ENCODE measurements around the gene FGF9.

FGF9 gene

DNA sequence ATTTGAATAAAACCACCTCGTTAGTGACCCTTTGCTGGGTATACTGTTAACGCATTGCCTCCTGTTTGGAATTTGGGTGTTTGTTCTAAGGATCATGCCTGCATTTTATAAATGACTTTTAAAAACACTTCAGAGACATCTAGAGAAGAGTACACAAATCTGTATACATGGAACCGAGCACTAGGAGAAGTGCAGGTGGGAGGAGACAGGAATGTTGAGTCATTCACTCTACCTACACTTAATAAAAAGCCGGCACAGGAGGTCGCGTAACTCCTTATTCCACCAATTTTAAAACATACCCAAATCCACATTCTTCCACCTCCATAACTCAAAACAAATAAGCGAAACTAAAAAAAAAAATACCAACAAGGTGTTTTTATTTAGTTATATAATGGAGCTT is 48.6 kb downstream of the FGF9 start:
- no peak for TF ChIP-seq ARNTL (CRISPR knock-in tag; IDR thresholded peaks at IDR 0.05; ENCODE audit: borderline replicate concordance, low read depth)
- no peak for ATAC-seq

DNA sequence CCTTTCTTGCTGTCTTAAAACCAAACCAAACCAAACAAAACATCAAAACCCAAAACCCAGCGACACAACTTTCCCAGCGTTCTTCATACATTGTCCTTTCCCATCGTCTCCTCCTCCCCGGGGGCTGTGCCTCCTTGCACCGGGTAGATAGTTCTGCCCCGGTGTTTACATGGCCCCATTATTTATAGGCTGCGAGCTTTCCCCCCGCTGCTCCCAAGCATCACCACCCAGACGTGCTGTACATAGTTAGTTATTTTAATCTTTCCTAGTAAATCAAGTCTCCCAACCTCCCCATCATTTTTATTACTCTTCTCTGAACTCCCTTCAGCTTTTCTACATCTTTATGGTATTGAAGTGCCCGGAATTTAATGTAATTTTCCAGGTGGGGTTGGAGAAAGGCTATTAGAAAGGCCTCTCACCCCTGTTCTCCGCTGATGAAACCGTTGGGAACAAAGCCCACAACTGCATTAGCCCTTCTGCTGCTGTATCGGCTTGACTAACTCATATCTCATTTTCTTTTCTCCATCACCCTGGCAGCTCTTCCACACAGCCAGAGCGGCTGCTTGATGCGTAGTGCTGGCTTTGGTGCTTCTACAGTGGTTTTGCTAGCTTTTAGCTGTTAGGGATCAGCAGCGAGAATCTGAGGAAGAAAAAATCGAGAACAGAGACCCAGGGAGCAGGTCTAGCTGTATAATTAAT is 53.1 kb downstream of the FGF9 start:
- TF ChIP-seq, protein P1, sequence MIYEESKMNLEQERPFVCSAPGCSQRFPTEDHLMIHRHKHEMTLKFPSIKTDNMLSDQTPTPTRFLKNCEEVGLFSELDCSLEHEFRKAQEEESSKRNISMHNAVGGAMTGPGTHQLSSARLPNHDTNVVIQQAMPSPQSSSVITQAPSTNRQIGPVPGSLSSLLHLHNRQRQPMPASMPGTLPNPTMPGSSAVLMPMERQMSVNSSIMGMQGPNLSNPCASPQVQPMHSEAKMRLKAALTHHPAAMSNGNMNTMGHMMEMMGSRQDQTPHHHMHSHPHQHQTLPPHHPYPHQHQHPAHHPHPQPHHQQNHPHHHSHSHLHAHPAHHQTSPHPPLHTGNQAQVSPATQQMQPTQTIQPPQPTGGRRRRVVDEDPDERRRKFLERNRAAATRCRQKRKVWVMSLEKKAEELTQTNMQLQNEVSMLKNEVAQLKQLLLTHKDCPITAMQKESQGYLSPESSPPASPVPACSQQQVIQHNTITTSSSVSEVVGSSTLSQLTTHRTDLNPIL (CRISPR knock-in tag; IDR thresholded peaks at IDR 0.05; ENCODE audit: low read depth): no peak
- TF ChIP-seq RARB (CRISPR knock-in tag; IDR thresholded peaks at IDR 0.05) (no peak), ISL1 (CRISPR knock-in tag; IDR thresholded peaks at IDR 0.05) (no peak), GLIS3 (CRISPR knock-in tag; IDR thresholded peaks at IDR 0.05) (no peak), ZC3H10 (CRISPR knock-in tag; IDR thresholded peaks at IDR 0.05) (no peak), TCF4 (CRISPR knock-in tag; IDR thresholded peaks at IDR 0.05; ENCODE audit: borderline replicate concordance) (no peak), OSR1 (CRISPR knock-in tag; IDR thresholded peaks at IDR 0.05) (no peak), CSDC2 (CRISPR knock-in tag; IDR thresholded peaks at IDR 0.05) (no peak), ARNTL (CRISPR knock-in tag; IDR thresholded peaks at IDR 0.05; ENCODE audit: borderline replicate concordance, low read depth) (no peak), ZNF8 (CRISPR knock-in tag; IDR thresholded peaks at IDR 0.05) (no peak), ZFP30 (CRISPR knock-in tag; IDR thresholded peaks at IDR 0.05) (no peak), ZFP3 (CRISPR knock-in tag; IDR thresholded peaks at IDR 0.05) (no peak), ESRRG (CRISPR knock-in tag; IDR thresholded peaks at IDR 0.05) (no peak), TOX (CRISPR knock-in tag; IDR thresholded peaks at IDR 0.05; ENCODE audit: borderline replicate concordance) (no peak), SNAI2 (CRISPR knock-in tag; IDR thresholded peaks at IDR 0.05) (no peak)
- TF ChIP-seq, protein P2, sequence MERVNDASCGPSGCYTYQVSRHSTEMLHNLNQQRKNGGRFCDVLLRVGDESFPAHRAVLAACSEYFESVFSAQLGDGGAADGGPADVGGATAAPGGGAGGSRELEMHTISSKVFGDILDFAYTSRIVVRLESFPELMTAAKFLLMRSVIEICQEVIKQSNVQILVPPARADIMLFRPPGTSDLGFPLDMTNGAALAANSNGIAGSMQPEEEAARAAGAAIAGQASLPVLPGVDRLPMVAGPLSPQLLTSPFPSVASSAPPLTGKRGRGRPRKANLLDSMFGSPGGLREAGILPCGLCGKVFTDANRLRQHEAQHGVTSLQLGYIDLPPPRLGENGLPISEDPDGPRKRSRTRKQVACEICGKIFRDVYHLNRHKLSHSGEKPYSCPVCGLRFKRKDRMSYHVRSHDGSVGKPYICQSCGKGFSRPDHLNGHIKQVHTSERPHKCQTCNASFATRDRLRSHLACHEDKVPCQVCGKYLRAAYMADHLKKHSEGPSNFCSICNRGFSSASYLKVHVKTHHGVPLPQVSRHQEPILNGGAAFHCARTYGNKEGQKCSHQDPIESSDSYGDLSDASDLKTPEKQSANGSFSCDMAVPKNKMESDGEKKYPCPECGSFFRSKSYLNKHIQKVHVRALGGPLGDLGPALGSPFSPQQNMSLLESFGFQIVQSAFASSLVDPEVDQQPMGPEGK (CRISPR knock-in tag; IDR thresholded peaks at IDR 0.05; ENCODE audit: borderline replicate concordance): no peak
- TF ChIP-seq, protein P3, sequence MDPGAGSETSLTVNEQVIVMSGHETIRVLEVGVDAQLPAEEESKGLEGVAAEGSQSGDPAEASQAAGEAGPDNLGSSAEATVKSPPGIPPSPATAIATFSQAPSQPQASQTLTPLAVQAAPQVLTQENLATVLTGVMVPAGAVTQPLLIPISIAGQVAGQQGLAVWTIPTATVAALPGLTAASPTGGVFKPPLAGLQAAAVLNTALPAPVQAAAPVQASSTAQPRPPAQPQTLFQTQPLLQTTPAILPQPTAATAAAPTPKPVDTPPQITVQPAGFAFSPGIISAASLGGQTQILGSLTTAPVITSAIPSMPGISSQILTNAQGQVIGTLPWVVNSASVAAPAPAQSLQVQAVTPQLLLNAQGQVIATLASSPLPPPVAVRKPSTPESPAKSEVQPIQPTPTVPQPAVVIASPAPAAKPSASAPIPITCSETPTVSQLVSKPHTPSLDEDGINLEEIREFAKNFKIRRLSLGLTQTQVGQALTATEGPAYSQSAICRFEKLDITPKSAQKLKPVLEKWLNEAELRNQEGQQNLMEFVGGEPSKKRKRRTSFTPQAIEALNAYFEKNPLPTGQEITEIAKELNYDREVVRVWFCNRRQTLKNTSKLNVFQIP (CRISPR knock-in tag; IDR thresholded peaks at IDR 0.05; ENCODE audit: borderline replicate concordance, low read depth): no peak
- TF ChIP-seq, protein P4, sequence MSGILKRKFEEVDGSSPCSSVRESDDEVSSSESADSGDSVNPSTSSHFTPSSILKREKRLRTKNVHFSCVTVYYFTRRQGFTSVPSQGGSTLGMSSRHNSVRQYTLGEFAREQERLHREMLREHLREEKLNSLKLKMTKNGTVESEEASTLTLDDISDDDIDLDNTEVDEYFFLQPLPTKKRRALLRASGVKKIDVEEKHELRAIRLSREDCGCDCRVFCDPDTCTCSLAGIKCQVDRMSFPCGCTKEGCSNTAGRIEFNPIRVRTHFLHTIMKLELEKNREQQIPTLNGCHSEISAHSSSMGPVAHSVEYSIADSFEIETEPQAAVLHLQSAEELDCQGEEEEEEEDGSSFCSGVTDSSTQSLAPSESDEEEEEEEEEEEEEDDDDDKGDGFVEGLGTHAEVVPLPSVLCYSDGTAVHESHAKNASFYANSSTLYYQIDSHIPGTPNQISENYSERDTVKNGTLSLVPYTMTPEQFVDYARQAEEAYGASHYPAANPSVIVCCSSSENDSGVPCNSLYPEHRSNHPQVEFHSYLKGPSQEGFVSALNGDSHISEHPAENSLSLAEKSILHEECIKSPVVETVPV (CRISPR knock-in tag; IDR thresholded peaks at IDR 0.05): no peak
- ATAC-seq: no peak

DNA sequence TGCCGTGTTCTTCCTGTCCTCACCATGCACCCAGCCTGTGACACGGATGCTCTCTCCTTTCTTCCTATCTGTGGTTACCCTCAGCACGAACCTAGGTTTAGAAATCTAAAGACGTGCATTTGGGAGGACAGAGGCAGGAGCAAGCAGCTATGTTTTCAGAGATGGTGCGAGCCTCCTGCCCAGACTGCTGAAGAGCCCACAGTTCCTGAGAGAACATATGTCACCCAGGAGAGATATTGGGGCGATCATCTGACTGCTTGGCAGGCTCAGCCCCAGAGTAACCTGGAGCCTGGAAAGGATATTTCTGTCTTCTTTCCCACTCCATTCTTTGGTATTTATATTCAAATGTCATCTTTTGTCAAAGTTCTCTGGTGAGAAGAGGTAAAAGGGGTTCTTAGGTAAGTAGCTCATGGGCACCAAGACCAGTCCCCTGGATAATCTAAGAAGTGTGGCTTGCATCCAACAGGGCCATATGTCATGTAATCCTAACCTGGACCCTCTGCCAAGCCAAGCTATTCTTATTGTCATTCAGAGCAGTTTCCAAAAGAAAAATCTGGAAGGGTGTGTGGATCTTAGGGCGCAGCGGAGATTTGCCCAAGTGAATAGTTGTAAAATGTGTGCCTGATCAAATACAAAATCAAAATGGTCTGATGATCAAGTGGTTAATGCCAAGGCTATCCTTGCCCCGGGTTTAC is 59.5 kb downstream of the FGF9 start:
- ATAC-seq: no peak
- TF ChIP-seq ZFP30 (CRISPR knock-in tag; IDR thresholded peaks at IDR 0.05) (no peak), ZNF70 (CRISPR knock-in tag; IDR thresholded peaks at IDR 0.05) (no peak), BACH2 (CRISPR knock-in tag; IDR thresholded peaks at IDR 0.05; ENCODE audit: borderline replicate concordance) (no peak), SNAI2 (CRISPR knock-in tag; IDR thresholded peaks at IDR 0.05) (no peak), ESRRG (CRISPR knock-in tag; IDR thresholded peaks at IDR 0.05) (no peak), ZC3H10 (CRISPR knock-in tag; IDR thresholded peaks at IDR 0.05) (no peak), TOX (CRISPR knock-in tag; IDR thresholded peaks at IDR 0.05; ENCODE audit: borderline replicate concordance) (no peak), GLIS3 (CRISPR knock-in tag; IDR thresholded peaks at IDR 0.05) (no peak), TCF4 (CRISPR knock-in tag; IDR thresholded peaks at IDR 0.05; ENCODE audit: borderline replicate concordance) (no peak), ZNF8 (CRISPR knock-in tag; IDR thresholded peaks at IDR 0.05) (no peak), RARB (CRISPR knock-in tag; IDR thresholded peaks at IDR 0.05) (no peak)
- TF ChIP-seq, protein P5, sequence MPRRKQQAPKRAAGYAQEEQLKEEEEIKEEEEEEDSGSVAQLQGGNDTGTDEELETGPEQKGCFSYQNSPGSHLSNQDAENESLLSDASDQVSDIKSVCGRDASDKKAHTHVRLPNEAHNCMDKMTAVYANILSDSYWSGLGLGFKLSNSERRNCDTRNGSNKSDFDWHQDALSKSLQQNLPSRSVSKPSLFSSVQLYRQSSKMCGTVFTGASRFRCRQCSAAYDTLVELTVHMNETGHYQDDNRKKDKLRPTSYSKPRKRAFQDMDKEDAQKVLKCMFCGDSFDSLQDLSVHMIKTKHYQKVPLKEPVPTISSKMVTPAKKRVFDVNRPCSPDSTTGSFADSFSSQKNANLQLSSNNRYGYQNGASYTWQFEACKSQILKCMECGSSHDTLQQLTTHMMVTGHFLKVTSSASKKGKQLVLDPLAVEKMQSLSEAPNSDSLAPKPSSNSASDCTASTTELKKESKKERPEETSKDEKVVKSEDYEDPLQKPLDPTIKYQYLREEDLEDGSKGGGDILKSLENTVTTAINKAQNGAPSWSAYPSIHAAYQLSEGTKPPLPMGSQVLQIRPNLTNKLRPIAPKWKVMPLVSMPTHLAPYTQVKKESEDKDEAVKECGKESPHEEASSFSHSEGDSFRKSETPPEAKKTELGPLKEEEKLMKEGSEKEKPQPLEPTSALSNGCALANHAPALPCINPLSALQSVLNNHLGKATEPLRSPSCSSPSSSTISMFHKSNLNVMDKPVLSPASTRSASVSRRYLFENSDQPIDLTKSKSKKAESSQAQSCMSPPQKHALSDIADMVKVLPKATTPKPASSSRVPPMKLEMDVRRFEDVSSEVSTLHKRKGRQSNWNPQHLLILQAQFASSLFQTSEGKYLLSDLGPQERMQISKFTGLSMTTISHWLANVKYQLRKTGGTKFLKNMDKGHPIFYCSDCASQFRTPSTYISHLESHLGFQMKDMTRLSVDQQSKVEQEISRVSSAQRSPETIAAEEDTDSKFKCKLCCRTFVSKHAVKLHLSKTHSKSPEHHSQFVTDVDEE (CRISPR knock-in tag; IDR thresholded peaks at IDR 0.05): no peak
- TF ChIP-seq, protein P3 (CRISPR knock-in tag; IDR thresholded peaks at IDR 0.05; ENCODE audit: borderline replicate concordance, low read depth): no peak
- TF ChIP-seq, protein P4 (CRISPR knock-in tag; IDR thresholded peaks at IDR 0.05): no peak
- TF ChIP-seq, protein P1 (CRISPR knock-in tag; IDR thresholded peaks at IDR 0.05; ENCODE audit: low read depth): no peak
